ENCODE results near the gene MUS81. TPM values are rescaled to one million over a fixed set of nuclear protein-coding genes. Genes with fewer than 3 reads are reported as not detected.

MUS81 gene
- total and polyA plus RNA-seq, 7 donors: 28.0 to 55.3 (median 32.8) TPM

GRCh38 chr11:65899356-65900124 is 39.3 kb downstream of the MUS81 start:
- peaks cover 0 to 8% (median 6%) of the 10 kb centered on the region in 3 donors for H3K27me3 ChIP-seq (ENCODE audit: insufficient read depth in 3 of 3, low read length in 2 of 3)
- no peaks in the 10 kb centered on the region for H3K9me3 ChIP-seq
- H3K27ac ChIP-seq: peak overlapping the region; percentile 50
- intact Hi-C loops (cut with DNase I): no loop called here
- TF ChIP-seq, protein P1, sequence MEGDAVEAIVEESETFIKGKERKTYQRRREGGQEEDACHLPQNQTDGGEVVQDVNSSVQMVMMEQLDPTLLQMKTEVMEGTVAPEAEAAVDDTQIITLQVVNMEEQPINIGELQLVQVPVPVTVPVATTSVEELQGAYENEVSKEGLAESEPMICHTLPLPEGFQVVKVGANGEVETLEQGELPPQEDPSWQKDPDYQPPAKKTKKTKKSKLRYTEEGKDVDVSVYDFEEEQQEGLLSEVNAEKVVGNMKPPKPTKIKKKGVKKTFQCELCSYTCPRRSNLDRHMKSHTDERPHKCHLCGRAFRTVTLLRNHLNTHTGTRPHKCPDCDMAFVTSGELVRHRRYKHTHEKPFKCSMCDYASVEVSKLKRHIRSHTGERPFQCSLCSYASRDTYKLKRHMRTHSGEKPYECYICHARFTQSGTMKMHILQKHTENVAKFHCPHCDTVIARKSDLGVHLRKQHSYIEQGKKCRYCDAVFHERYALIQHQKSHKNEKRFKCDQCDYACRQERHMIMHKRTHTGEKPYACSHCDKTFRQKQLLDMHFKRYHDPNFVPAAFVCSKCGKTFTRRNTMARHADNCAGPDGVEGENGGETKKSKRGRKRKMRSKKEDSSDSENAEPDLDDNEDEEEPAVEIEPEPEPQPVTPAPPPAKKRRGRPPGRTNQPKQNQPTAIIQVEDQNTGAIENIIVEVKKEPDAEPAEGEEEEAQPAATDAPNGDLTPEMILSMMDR (IDR thresholded peaks at IDR 0.05): no peak
- ATAC-seq (peak; percentile 58 to 68 (median 64)), DNase-seq (peak; percentile 81 to 82)
- H3K4me1 ChIP-seq: no peaks in the 10 kb centered on the region
- 2 to 3% (median 3%) methylated on average over 49 to 78 of the region's 78 CpGs for WGBS, 3 donors
- peaks cover 0 to 3% of the 10 kb centered on the region in 2 donors for H3K36me3 ChIP-seq (ENCODE audit: insufficient read depth in 1 of 2, low read depth in 1 of 2)
- H3K4me3 ChIP-seq: peak overlapping the region; percentile 82

GRCh38 chr11:65900125-65900898 is 40.1 kb downstream of the MUS81 start, which contains the start of gene FOSL1:
FOSL1 (minus strand) TSS chr11:65900388; CDS start chr11:65900339, 49 bp downstream.
- Histone ChIP-seq H3K27me3 (ENCODE audit: insufficient read depth in 3 of 3, low read length in 2 of 3) (peaks cover 0 to 8% (median 6%) of the 10 kb centered on the region in 3 donors), H3K4me3 (peak within 1 kb of the TSS; percentile 82), H3K9me3 (no peaks in the 10 kb centered on the region), H3K27ac (peak within 1 kb of the TSS; percentile 50), H3K36me3 (ENCODE audit: insufficient read depth in 1 of 2, low read depth in 1 of 2) (peaks cover 0 to 3% of the 10 kb centered on the region in 2 donors), H3K4me1 (no peaks in the 10 kb centered on the region)
- intact Hi-C loops (cut with DNase I): no loop called here
- WGBS, 3 donors: 2% methylated on average over 66 to 80 of the region's 80 CpGs
- ATAC-seq: peak; percentile 85 to 93 (median 89)
- TF ChIP-seq, protein P1 (IDR thresholded peaks at IDR 0.05): no peak
- peak; percentile 92 to 93 for DNase-seq

DNA sequence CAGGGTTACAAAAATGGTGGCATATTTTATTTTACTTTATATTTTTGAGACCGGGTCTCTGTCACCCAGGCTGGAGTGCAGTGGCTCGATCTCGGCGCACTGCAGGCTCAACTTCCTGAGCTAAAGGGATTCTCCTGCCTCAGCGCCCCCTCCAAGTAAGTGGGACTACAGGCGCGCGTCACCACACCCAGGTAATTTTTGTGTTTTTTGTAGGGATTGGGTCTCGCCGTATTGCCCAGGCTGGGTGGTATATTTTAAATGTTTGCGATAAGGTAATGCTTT is 40.6 kb downstream of the MUS81 start:
- H3K9me3 ChIP-seq: no peaks in the 10 kb centered on the region
- peak overlapping the region; percentile 82 for H3K4me3 ChIP-seq
- no peaks in the 10 kb centered on the region for H3K4me1 ChIP-seq
- TF ChIP-seq, protein P1 (IDR thresholded peaks at IDR 0.05): no peak
- H3K27me3 ChIP-seq (ENCODE audit: insufficient read depth in 3 of 3, low read length in 2 of 3): peaks cover 0 to 8% (median 6%) of the 10 kb centered on the region in 3 donors
- DNase-seq (no peak), ATAC-seq (no peak)
- intact Hi-C loops (cut with DNase I): no loop called here
- peaks cover 0 to 3% of the 10 kb centered on the region in 2 donors for H3K36me3 ChIP-seq (ENCODE audit: insufficient read depth in 1 of 2, low read depth in 1 of 2)
- whole genome bisulfite sequencing, 3 donors: 75 to 80% (median 77%) methylated on average over 11 of the region's 11 CpGs
- peak overlapping the region; percentile 36 for H3K27ac ChIP-seq

DNA sequence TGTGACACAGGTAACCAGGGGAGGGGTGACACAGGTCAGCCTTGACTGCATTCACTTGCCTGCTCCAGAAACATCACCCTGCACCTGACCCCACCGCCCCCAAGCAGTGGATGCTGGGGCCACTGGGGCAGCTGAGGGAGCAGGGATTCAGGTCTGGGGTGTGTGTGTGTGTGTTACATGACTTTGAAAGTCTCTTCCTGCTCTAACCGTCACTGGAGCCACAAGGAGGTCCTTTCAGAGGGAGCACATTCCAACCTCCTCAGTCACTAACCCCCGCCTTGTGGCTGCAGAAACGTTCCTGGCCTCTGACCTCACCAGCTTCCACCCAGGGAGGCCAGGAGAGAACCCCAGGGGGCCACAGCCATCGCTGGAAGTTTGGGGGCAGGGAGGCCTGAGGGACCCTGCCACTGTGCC is 42.8 kb downstream of the MUS81 start:
- Histone ChIP-seq H3K27ac (no peak overlapping the region), H3K4me1 (no peaks in the 10 kb centered on the region), H3K36me3 (ENCODE audit: insufficient read depth in 1 of 2, low read depth in 1 of 2) (no peaks in the 10 kb centered on the region), H3K4me3 (no peak overlapping the region), H3K27me3 (ENCODE audit: insufficient read depth in 3 of 3, low read length in 2 of 3) (peaks cover 0 to 8% (median 6%) of the 10 kb centered on the region in 3 donors), H3K9me3 (no peaks in the 10 kb centered on the region)
- DNase-seq (no peak), ATAC-seq (no peak)
- 28 to 34% (median 29%) methylated on average over 5 of the region's 5 CpGs for WGBS, 3 donors
- intact Hi-C loops (cut with DNase I): no loop called here
- TF ChIP-seq, protein P1 (IDR thresholded peaks at IDR 0.05): no peak
